CD4-positive, alpha-beta T cell treated with Interleukin-4 for 4 hours (primary cell): ENCODE results near the gene CHCHD10.
"Not testable (repeated sequence)": the region's sequence is repeated elsewhere in the genome, so short reads cannot be mapped to it uniquely, and the experiment has no call there.

Experiments
- DNase-seq: peaks from one replicate; pipeline ENCODE4 v3.0.0-alpha.2; 2020

Gene CHCHD10

DNA sequence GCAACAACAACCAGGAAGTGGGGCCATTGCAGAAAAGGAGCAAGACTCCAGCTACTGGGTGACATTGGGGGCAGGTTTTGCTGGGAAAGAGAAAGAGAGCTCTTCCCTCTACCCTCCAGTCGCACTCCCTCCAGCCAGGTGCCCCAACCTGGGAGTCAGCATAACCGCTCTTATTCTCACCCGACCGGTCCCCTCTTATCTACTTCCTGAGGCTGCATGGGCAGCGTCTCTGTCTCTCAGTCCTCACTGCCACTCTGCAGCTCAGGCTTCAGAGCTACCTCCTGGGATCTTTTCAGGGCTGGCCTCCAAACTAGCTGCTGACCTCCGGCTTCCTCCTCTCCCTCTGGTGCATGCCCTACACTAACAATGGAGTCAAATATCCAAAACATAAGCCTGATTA is 22.0 kb downstream of the CHCHD10 start:
- no peak for DNase-seq

DNA sequence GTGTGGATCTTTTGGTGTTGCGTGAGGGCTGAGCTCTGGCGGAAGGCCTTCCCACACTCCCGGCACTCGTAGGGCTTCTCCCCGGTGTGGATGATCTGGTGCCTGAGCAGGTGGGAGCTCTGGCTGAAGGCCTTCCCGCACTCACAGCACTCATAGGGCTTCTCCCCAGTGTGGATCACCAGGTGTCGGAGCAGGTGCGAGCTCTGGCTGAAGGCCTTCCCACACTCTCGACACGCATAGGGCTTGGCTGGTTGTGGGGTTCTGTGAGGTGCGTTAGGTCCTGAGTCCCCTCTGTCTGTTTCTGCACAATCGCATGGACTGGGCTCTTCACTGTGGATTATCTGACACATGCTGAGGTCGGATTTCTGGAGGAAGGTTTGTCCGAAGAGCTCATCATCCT is 23.3 kb downstream of the CHCHD10 start:
- DNase-seq = no peak

DNA sequence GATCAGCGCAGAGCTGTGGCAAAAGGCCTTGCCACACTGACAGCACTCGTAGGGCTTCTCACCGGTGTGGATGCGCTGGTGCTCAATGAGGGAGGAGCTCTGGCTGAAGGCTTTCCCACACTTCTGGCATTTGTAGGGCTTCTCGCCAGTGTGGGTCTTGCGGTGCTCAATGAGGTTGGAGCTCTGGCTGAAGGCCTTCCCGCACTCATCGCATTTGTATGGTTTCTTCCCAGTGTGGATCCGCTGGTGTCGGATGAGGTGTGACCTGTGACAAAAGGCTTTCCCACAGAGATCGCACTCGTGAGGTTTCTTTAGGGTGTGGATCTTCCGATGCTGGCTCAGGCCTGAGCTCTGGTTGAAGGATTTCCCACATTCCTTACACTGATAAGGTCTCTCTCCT is 23.8 kb downstream of the CHCHD10 start:
- DNase-seq = no peak

DNA sequence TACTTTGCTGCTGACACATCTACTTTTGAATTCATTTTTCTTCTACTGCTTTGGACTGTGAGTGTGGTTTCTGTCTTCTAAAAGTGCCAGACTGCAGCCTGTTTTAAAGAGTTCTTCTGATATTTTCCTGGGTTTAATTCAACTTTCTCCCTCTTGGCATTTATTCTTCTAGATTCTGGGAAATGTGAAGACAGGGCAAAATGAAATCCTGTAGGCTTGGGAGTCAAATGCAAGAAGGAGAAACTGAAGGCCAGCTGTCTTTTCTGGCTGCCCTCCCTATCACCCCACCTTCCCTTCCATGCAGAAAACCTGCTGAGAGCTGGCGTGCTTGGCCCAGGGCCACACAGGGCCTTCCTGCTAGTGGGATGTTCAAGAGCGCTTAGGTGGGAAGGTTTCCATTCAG is 24.5 kb downstream of the CHCHD10 start:
- DNase-seq = no peak

DNA sequence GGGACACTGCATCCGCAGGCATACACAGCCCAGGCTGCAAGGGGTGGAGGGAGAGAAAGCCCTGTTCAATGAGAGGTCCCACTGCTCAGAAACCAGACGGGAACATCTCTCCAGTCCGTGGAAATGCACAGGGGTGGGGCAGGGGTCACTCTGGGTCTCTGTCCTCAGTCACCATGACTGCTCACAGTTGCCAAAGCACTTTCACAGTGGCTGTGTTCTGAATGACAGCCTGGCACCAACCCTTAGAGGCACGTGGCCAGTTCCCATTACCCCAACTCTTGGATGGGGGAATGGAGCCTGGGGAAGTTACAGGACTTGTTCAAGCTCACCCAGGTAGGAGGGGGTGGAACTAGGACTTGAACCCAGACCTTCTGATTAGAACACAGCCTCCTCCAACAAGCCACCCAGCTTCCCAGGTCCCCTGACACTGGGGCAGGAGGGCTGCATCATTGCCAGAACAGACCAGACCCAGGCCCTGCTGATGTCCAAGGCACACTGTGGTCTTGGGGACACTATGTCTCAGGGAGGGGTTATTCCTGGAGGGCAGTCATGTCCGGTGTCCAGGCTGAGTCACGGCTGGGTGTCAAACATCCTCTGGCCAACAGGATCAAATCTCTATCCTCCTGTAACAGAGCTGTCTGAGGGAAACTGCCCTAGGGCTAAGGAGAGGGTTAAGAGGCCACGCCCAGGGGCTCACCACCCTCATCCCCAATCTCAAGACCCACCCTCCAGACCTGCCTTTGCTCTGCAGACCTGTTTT is 25.1 kb downstream of the CHCHD10 start:
- DNase-seq = no peak

DNA sequence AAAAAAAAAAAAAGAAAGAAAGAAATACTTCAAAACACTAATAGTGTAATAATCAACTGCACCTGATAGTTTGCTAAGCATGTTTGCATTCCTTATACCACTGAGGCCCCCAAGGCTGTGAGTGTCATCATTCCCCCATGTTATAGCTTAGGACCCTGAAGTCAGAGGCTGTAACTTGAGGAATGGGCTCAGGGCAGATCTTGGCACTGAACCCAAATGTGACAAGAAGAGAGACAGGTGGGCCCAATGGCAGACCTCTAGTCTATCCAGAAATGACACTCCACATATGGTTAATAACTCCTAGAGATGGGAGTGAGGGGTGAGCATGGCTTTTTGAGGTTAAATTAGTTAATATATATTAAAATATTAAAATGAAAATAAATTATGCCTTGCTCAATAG is 30.1 kb downstream of the CHCHD10 start:
- no peak for DNase-seq

DNA sequence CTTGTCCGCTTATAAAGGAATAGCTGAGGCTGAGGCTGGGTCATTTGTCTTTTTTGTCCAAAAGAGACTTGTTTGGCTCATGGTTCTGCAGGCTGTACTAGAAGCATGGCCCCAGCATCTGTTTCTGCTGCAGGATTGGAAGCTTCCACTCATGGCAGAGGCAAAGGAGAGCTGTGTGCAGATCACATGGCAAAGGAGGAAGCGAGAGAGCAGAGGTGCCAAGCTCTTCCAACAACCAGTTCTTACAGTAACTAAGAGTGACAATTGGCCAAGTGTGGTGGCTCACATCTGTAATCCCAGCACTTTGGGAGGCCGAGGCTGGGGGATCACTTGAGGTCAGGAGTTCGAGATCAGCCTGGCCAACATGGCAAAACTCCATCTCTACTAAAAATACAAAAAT is 39.7 kb downstream of the CHCHD10 start:
- DNase-seq = not testable (repeated sequence)

DNA sequence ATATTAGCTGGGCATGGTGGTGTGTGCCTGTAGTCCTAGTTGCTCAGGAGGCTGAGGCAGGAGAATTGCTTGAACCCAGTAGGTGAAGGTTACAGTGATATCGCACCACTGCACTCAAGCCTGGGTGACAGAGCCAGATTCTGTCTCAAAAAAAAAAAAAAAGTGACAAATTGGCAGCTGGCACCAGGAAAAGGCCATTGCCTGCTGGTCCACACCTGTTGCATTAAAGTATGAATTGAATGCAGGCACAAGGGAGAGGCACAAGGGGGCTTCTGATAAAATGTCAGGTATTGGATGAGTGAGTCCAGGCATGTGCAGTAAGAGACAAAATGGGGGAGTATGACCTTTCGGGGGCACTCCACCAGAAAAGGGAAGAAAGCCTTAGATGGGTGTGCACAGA is 45.0 kb downstream of the CHCHD10 start:
- no peak for DNase-seq

DNA sequence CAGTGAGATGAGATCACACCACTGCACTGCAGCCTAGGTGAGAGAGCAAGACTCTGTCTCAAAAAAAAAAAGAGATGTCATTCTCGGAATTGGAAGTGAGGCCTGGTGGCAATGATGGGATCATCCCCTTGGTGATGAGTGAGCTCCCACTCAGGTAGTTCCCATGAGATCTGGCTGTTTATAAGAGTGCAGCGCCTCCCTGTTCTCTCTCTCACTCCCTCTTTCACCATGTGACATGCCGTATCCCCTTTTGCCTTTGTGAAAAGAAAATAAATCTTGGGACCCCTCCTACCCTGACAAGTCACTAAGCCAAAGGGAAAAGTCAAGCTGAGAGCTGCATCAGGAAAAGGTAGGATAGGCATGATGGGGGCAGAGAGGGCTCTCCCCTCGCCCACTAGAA is 45.6 kb downstream of the CHCHD10 start:
- DNase-seq = no peak

DNA sequence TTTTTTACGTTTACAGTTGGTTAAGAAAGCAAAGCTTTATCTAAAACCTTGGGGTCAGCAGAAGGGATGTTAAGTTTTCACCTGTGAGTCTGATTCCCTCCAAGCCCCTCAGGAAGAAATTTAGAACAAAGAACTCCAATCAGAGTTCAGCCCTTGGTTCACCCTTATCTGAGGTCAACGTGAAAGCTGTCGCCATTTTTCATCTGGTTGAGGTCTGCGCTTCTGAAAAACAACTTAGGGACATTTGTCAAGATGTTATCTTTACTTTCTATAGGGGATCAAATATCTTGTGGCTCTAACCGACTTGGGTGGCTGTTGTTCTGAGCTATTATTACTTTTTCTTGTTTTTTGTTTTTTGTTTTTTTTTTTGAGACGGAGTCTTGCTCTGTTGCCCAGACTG is 46.9 kb downstream of the CHCHD10 start:
- no peak for DNase-seq

DNA sequence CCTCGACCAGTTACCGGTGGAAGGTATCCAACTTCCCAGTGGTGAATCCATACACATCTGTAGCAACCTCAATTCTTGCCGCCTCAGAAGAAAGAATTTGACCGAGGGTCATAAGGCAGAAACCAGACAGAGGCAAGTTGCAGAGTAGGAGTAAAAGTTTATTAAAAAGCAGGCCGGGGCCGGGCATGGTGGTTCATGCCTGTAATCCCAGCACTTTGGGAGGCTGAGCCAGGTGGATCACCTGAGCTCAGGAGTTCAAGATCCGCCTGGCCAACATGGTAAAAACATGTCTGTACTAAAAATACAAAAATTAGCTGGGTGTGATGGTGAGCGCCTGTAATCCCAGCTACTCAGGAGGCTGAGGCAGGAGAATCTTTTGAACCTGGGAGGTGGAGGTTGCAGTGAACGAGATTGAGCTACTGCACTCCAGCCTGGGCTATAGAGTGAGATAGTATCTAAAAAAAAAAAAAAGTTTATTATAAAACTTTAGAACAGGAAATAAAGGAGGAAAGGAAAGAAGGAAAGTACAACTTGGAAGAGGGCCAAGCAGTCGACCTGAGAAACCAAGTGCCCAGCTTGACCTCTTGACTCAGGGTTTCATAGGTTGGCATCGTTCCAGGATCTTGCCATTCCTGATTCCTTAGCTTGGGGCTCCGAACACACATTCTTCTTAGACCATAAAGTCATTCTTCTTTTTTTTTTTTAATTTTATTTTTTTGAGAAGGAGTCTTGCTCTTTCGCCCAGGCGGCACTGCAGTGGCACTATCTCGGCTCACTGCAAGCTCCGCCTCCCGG is 49.2 kb downstream of the CHCHD10 start:
- DNase-seq = no peak

DNA sequence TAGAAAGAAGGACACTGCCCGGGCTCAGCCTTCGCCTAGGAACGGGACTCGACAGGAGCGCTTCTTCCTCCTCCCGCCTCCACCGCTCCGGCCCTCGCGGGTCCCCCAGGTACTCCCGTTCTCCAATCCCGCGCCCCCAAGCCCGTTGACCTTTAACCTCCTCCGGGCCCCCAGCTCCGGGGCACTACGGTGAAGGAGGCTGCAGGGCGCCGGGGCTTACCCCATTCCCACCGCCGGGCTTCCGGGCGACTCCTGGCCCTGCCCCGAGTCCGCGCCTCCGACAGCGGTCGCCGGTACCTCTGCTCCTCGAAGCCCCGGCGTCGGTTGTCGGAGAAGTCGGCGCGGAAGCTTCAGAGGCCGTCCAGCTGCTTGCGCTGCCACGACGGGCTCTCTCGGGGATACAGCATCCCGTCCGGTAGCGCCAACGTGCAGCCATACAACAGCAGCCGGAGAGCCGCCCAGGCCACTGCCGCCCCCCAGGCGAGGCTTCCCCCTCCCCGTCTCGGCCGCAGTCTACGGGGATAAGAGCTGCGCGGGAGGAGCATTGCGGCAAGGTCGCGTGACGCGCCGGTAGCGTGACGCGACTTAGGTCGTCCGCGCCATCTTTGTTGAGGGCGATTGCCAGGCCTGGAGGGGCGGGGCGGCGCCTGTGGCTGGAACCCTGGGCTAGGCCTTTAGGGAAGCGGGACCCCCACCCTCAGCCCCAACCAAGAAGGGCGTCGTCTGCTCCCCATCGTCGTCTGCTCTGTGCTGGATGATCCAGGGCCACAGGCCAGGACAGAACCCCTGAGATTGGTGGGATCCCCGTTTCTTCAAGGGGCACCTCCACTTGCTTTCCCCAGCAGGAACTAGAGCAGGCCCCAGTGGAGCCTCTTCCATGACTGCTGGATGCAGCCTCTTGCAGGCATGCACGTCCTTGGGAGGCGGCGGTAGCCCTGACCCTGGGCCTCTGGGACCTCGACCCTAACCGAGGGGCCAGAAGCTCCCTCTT is 50.7 kb downstream of the CHCHD10 start:
- peak; percentile 79 for DNase-seq
